NCI-H146 treated with DMSO at 0.1 percent for 48 hours (cell line): ENCODE measurements around the gene CKM.
A peak's percentile ranks its signal among the peaks of the same experiment; 100 is the strongest.
"Not testable (repeated sequence)": the region's sequence is repeated elsewhere in the genome, so short reads cannot be mapped to it uniquely, and the experiment has no call there.

Experiments used
- DNase-seq: peaks from one replicate; lab custom pipeline; 2025; ENCODE audit not compliant: unreplicated experiment; lab: John Stamatoyannopoulos, UW

CKM gene

DNA sequence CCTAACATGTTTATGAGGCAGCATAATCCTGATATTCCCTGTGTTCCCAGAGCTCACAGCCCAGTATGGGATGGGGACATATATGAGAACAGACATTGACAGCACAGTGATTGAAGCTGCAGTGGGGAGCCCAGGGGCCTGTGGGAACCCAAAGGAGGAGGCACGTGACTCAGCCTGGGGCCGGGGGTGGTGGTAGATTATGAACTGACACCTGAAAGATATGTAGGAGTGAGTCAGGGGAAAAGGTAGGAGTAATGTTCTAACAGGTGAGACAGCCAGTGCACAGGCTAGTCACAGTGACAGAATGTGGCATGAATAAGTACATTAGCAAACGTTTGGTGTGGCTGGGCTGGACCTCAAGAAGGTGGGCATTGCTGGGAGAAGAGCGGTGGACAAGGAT lies 29.0 kb downstream of the CKM start:
- no peak for DNase-seq

DNA sequence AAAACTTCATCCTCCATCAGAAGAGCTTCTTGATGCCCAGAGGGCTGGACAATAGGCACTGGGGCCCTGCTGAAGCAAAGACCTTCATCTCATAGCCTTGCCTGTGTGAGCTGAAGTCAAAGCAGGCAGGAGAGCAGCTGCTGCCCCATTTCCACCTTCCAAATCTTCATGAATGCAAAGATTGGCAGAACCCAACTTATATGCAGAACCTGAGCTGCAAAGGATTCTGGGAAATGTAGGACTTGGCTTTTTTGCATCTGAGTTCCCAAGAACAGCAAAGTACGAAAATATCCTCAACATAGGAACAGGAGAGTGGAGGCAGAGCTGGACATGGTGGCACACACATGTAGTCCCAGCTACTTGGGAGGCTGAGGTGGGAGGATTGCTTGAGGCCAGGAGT lies 30.8 kb downstream of the CKM start:
- DNase-seq: no peak

DNA sequence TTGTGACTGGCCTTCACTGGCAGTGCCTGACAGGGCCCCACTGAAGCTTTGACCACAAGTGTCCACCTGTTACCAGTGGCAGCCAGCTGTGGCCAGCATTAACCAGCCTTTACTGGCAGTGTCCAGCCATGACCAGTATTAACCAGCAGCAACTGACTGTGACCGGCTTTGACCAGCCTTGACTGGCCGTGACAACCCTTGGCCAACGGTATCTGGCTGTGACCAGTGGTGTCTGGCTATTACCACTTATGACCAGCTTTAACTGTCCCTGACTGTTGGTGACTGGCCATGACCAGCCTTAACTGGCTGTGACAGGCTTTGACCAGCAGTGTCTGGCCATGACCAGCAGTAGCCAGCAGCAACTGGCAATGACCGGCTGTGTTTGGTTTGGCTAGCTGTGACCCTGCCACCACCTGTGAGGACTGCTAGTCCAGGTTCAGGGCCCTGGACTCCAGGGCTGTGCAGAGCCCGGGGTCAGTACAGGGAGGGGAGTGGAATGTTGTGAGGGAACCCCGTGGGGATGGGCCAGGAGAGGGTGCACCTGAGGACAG lies 32.2 kb downstream of the CKM start:
- no peak for DNase-seq

DNA sequence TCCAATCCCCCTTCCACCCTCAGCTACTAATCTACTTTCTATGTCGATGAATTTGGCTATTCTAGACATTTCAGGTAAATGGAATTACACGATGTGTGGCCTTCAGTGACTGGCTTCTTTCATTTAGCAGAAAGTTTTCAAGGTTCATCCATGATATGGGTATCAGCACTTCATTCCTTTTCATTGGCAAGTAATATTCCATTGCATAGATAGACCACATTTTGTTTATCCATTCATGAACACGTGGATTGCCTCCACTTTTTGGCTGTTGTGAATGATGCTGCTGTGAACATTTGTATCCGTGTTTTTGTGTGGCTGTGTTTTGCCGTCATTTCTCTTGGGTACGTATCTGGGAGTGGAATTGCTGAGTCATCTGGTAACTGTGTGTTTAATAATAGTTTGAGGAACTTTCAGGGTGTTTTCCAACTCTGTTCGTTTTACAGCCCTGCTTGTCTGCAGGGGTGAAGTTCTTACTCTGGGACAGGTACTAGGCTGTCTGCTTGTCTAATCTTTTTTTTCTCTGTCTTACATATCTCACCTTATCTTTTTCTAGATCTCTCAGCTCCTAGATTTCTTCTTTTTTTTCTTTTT lies 39.1 kb downstream of the CKM start:
- no peak for DNase-seq

DNA sequence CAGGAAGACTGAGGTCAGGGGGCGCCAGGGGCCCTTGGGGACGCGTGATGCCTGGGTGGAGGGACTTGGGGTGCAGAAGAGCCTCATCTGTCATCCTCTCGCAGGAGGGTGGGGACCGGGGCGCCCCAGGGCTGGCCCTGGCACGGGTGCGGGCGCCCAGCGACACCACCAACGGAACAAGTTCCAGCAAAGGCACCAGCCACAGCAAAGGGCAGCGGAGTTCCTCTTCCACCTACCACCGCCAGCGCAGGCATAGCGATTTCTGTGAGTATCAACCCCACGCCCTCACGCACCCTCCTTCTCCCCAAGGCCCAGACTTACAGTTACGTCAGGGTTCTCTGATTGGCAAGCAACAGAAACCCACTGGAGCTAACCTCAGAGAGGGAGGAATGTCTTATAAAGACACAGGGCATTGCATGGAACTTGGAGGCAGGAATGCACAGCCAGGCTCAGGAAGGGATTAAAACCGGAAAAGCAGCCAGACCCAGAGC lies 42.2 kb downstream of the CKM start:
- no peak for DNase-seq

DNA sequence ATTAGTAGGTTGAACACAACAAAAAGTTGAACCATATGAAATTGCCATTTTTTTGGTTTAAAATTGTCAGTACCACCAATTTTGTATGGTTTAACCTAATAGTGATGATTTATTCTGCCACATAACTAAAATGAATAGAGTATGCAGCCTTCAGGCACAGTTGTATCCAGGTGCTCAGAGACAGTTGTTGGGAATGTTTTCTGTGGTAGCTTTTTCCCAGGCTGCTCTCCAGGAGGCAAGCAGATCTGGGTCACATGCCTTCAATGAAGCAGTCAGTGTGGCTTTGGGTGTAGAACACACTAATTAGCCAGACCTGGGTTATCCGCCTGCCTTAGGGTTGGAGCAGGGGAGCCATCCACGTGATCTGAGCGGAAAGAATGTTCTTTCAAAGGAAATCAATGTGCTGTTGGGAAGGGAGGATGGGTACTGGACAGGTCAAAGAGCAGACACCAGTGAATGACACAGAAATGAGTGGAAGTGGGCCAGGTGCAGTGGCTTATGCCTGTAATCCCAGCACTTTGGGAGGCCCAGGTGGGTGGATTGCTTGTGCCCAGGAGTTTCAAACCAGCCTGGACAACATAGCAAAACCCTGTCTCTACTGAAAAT lies 43.0 kb downstream of the CKM start:
- no peak for DNase-seq

DNA sequence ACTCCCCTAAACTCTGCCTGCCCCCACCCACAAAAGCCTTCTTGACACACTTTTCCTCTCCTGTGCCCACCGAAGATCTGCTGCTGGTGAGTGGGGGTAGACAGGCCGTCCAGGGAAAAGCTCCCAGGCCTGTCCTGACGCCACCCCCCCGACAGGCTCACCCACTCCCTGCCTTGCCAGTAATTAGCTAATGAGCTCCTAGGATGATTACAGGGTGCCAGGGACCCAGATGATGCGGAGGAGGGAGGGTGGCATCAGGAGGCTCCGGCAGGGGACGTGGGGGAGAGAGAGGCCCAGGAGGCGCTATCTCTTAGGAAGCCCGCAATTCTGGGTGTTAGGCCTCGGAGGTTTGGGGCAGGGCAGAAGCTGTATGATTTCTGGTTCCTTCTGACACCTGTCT lies 44.6 kb downstream of the CKM start:
- DNase-seq: no peak

DNA sequence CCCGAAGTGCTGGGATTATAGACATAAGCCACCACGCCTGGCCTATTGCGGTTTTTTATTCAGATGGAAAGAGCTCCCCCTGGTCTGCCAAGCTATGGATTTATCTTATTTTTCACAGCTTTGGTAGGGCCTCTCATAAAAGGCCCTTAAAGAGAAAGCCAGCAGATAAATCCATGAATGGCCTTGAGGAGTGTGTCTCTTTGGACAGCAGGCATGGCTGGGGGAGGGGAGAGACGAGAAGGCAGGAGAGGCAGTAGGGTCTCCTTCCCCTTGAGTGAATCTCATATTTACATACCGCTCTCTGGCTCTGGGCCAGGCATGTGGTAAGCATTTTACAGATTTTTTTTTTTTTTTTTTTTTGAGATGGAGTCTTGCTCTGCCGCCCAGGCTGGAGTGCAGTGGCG lies 46.4 kb downstream of the CKM start:
- no peak for DNase-seq

DNA sequence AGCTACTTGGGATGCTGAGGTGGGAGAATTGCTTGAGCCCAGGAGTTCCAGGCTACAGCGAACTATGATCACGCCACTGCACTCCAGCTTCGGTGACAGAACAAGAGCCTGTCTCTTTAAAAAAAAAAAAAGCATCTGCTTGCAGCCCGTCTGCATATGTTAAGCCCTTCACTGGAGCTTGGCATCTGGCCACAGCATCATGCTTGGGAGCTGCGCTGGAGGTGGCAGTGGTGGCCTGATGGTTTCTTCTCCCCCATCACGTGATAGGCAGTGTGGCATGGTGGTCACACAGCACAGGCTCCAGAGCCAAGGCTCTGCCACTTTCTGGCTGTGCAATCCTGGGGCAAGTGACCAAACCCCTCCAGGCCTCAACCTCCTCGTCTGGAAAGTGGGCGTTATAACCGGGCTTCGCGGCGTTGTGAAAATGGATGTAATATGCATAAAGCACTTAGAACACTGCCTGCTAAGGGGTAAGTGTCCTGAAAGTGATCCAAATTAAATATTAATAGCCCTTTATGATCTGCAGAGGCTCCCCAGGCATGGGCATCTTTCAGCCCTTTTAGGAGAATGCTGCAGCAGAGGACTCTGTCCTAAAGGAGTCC lies 47.2 kb downstream of the CKM start:
- DNase-seq: no peak

DNA sequence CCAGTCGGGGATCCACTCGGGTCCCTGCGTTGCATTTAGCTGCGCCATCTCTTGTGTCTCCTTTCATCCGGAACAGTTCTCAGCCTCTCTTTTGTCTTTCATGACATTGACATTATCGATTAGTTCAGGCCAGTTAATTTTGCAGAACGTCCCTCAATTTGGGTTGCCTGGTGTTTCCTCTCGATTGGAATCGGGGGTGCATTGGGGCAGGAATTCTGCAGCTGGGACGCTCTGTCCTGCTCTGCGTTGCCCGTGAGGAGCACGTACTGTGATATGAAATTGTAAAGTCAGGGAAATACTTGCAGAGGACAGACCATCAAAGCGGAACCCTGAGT lies 49.2 kb downstream of the CKM start:
- peak; percentile 33 for DNase-seq

DNA sequence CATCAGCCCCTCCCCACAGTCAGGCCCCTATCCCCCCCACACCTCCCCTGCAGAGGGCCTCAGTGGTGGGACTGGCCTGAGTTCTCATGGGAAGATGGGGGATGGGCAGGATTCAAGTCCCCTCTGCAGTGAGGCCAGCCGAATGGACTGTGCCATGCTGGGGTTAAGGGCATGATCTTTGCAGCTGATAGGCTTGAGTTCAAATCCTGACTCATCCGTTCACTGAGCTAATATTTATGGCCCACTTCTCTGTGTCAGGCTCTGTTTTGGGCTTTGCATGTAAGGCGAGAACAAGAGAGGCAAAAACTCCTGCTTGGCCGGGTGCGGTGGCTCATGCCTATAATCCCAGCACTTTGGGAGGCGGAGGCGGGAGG lies 51.0 kb downstream of the CKM start:
- no peak for DNase-seq

DNA sequence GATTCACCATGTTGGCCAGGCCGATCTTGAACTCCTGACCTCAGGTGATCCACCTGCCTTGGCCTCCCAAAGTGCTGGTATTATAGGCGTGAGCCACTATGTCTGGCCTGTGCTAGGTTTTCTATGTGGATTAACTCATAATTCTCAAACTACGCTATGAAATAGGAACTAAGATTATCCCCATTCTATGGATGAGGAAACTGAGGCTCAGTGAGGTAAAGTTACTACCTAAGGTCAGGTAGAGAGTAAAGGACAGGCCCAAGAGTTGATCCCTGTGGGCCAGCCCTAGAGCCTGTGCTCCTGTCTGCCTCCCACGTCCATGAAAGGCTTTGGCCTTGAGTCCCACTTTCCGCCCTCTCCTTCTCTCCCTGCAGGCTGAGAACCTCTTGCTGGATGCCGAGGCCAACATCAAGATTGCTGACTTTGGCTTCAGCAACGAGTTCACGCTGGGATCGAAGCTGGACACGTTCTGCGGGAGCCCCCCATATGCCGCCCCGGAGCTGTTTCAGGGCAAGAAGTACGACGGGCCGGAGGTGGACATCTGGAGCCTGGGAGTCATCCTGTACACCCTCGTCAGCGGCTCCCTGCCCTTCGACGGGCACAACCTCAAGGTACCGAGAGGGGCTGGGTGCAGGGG lies 51.5 kb downstream of the CKM start:
- no peak for DNase-seq

DNA sequence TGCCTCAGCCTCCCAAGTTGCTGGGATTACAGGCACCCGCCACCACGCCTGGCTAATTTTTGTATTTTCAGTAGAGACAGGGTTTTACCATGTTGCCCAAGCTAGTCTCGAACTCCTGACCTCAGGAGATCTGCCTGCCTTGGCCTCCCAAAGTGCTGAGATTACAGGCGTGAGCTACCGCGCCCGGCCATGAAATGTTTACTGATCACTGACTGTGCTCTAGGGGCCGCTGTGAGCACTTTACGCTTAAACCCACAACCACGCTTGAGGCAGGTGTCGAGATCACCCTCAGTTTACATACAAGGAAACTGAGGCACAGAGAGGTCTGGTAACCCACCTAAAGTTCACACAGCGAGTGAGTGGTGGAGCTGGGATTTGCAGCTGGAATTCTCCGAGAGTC lies 52.7 kb downstream of the CKM start:
- not testable (repeated sequence) for DNase-seq

DNA sequence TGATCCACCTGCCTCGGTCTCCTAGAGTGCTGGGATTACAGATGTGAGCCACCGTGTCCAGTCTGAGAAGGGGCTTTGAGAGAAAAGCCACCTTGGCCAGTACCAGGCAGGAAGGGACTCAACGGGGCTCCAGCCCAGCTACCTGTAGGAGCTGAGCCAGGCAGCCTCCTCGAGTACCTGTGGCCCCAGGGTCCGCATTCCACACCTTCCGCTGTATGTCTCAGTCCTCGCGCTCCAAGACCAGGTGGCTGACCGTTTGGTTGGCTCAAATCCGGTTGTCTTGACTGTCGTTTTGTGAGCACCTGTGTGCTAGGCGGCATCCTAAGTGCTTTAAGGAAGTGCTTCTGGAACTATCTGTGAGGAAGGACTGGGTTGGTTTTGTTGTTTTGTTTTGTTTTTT lies 55.4 kb downstream of the CKM start:
- no peak for DNase-seq

DNA sequence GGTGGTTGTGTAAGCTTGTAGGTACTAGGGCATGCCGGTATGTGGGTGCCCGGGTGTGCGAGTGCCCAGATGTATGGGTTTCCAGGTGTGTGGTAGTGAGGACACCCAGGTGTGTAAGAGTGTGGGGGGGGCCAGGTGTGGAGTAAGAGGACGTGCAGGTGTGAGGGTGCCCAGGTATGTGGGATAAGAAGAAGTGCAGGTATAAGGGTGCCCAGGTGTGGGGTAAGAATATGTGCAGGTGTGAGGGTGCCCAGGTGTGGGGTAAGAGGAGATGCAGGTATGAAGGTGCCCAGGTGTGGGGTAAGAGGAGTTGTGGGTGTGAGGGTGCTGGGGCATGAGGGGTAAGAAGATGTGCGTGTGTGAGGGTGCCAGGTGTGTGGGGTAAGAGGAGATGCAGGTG lies 57.3 kb downstream of the CKM start:
- no peak for DNase-seq

DNA sequence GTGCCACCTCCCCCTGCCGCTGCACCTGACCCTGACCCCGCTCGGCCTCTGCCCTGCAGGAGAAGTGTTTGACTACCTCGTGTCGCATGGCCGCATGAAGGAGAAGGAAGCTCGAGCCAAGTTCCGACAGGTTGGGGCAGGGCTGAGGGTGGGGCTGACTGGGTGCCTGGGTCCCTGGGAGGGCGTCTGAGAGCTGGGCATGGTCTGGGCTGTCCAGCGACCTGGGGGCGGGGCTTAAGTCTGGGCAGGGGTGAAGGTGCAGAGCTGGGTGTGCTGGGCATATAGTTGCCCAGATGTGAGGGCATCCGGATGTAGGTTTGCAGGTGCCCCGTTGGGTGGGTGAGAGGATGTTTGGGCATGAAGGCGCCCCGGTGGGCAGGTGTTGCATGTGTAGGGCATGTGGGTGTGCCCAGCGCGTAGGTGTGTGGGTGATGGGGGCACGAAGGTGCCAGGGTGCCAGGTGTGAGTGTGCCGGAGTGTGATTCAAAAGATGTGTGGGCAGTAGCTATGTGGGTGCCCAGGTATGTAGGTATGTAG lies 57.8 kb downstream of the CKM start:
- no peak for DNase-seq

DNA sequence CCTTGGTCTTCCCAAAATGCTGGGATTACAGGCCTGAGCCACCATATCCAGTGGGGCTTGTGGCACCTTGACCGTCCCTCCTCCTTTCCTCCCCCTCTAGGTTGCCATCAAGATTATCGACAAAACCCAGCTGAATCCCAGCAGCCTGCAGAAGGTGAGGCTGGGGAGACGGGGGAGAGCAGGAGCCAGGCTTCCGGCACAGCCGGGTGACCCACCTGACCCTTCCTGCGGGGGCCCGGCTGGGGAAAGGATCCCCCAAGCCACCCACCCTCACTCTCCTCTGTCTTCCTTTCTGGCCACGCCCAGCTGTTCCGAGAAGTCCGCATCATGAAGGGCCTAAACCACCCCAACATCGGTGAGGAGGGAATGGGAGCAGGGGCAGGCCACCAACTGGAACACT lies 59.7 kb downstream of the CKM start:
- DNase-seq: no peak

DNA sequence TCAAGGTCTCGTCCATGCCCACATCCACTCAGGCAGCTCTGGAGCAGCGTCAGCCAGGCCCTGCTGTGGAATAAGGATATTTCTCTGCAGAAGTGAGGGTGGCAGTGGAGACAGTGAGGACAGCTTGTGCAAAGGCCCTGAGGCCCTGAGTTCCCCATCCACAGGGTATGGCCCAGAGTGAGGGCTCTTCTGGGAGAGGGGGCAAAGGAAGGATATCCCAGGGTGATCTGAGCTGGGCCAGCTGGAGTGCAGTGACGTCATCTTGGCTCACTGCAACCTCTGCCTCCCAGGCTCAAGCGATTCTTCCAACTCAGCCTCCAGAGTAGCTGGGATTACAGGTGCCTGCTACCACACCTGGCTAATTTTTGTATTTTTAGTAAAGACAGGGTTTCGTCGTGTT lies 60.1 kb downstream of the CKM start:
- DNase-seq: no peak

DNA sequence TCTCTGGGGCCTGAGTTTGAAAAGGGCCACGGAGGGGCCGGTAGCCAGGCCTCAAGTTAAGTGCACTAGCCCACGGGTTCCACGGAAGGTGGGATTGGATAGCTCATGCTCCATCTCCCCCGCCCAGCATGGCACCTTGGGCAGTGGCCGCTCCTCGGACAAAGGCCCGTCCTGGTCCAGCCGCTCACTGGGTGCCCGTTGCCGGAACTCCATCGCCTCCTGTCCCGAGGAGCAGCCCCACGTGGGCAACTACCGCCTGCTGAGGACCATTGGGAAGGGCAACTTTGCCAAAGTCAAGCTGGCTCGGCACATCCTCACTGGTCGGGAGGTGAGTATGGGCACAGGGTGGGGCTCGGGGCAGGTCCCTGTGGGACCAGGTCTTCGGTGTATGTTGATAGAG lies 63.8 kb downstream of the CKM start:
- DNase-seq: no peak

DNA sequence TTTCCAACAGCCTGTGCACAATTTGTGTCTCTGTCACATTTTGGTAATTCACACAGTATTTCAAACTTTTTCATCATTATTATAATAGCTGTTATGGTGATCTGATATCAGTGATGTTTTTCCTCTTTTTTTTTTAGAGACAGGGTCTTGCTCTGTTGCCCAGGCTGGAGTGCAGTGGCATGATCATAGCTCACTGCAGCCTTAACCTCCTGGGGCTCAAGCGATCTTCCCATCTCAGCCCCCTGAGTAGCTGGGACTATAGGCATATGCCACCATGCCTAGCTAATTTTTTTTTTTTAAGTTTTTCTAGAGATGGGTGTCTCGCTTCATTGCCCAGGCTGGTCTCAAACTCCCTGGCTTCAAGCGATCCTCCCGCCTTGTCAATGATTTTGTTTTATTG lies 65.8 kb downstream of the CKM start:
- DNase-seq: no peak
